GM10248 (cell line): ENCODE results near the gene ZMYM3.
"Not testable (repeated sequence)": the region's sequence is repeated elsewhere in the genome, so short reads cannot be mapped to it uniquely, and the experiment has no call there.

ENCODE experiments used
- CTCF ChIA-PET: fragments of 300-600 bp; sonication (Branson Sonifier 250); formaldehyde crosslinking; extraction: SDS; loops from one replicate; lab custom pipeline; 2021; ENCODE audit warnings: antibody characterized with exemption; lab: Yijun Ruan, JAX
- POLR2A ChIA-PET: fragments of 350-650 bp; sonication (Branson Sonifier 250); formaldehyde crosslinking; extraction: SDS; loops from one replicate; lab custom pipeline; 2020; ENCODE audit warnings: antibody characterized with exemption; lab: Yijun Ruan, JAX
- DNase-seq: peaks from one replicate; pipeline ENCODE4 v3.0.0; 2012; ENCODE audit errors: extremely low spot score
- TF ChIP-seq, protein P1 (sequence below): IDR thresholded peaks from 2 replicates; pipeline ENCODE4 v1.5.1; 2012; ENCODE audit warnings: mild to moderate bottlenecking, low read depth; ENCODE audit errors: extremely low read depth, missing control alignments, control extremely low read depth

The ZMYM3 gene

DNA sequence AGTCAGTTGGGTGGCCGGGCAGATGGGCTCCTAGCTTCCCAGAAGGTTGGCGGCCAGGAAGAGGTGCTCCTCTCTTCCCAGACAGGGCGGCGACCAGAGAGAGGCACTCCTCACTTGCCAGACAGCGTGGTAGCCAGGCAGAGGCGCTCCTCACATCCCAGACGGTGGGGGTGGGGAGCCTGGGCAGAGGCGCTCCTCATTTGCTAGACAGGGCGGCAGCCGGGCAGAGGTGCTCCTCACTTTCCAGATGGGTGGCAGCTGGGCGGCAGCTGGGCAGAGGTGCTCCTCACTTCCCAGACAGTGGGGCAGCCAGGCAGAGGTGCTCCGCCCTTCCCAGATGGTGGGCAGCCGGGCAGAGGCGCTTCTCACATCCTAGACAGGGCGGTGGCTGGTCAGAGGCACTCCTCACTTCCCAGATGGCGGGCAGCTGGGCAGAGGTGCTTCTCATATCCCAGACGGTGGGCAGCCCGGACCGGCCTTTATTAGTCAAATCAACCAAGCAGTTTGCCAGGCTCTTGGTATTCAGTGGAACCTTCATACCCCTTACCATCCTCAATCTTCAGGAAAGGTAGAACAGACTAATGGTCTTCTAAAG lies 16.0 kb upstream of the ZMYM3 start:
- POLR2A ChIA-PET, result no interaction called here
- CTCF ChIA-PET, result no interaction called here
- no peak for DNase-seq
- TF ChIP-seq, protein P1, sequence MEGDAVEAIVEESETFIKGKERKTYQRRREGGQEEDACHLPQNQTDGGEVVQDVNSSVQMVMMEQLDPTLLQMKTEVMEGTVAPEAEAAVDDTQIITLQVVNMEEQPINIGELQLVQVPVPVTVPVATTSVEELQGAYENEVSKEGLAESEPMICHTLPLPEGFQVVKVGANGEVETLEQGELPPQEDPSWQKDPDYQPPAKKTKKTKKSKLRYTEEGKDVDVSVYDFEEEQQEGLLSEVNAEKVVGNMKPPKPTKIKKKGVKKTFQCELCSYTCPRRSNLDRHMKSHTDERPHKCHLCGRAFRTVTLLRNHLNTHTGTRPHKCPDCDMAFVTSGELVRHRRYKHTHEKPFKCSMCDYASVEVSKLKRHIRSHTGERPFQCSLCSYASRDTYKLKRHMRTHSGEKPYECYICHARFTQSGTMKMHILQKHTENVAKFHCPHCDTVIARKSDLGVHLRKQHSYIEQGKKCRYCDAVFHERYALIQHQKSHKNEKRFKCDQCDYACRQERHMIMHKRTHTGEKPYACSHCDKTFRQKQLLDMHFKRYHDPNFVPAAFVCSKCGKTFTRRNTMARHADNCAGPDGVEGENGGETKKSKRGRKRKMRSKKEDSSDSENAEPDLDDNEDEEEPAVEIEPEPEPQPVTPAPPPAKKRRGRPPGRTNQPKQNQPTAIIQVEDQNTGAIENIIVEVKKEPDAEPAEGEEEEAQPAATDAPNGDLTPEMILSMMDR, result no peak

- POLR2A ChIA-PET, DNase-seq: not testable (repeated sequence)
Measured at GRCh38 chrX:71268624-71269023, 14.7 kb upstream of the ZMYM3 start.

DNA sequence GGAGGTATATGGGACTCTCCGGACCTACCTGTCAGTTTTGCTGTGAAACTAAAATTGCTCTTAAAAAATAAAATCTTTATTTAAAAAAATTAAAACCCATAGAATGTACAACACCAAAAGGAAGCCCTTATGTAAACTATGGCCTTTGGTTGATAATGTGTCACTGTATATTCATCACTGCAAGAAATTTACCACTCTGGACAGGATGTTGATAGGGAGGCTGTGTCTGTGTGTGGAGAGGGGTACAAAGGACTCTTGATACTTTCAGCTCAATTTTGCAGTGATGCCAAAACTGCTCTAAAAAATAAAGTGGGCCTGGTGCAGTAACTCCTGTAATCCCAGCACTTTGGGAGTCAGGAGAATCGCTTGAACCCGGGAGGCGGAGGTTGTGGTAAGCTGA lies 2.9 kb upstream of the ZMYM3 start:
- POLR2A ChIA-PET, result no interaction called here
- CTCF ChIA-PET, result no interaction called here
- peak; percentile 1 for DNase-seq
- TF ChIP-seq, protein P1, result no peak

More at GRCh38 chrX:71268624-71269023, 14.7 kb upstream of the ZMYM3 start:
- CTCF ChIA-PET, result not testable (repeated sequence)

DNA sequence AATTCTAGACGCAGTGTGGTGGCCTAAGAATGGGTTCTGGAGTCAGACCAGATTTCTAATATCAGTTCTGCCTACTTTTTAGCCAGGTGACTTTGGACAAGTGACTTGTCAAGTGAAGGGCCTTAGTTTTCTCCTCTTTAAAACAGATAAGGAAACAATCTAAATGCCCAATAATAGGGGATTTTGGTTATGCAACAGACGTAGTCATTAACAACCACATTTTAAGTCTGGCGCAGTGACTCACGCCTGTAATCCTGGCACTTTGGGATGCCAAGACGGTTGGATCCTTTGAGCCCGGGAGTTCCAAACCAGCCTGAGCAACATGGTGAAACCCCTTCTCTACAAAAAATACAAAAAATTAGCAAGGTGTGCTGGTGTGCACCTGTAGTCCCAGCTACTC lies 2.1 kb upstream of the ZMYM3 start:
- DNase-seq, result no peak
- ChIA-PET POLR2A (no interaction called here), CTCF (no interaction called here)
- TF ChIP-seq, protein P1, result no peak

- DNase-seq, result peak; percentile 43
- TF ChIP-seq, protein P1, result peak; percentile 37
- ChIA-PET CTCF (interaction anchor here (1.2 to 1.4 kb wide), 2 partner anchors 30 to 112 kb away, joined by 3 read pairs; partner anchors contain the start of genes NONO and TAF1), POLR2A (no interaction called here)
Measured at GRCh38 chrX:71253253-71254091, 468 bp downstream of the ZMYM3 start.

DNA sequence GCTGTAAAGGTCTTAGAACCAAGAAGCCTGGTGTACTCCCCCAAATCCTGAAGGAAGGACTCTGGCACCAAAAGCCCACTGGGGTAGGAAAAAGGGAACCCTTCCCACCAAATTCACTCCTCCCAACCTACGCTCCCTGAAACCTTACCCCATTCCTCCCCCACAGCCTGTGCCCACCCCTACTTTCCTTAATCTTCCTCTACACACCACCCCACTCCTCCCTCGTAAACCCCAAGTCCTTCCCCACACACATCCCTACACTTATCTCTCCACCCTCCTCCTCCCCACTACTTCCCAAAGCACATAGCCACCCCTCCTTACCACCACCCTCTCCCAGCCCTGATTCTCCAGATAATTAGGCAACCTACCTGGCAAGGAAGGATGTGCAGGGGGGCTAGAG lies 1.7 kb downstream of the ZMYM3 start:
- ChIA-PET CTCF (no interaction called here), POLR2A (no interaction called here)

More for the DNA sequence above, 1.7 kb downstream of the ZMYM3 start:
- DNase-seq, result no peak
- TF ChIP-seq, protein P1, result no peak
